ENCODE measurements around the gene GOLGA8S. TPM values are rescaled to one million over a fixed set of nuclear protein-coding genes. Genes with fewer than 3 reads are reported as not detected.

Gene GOLGA8S
- total RNA-seq, 2 experiments from 2014 or later = 0.18 TPM; not detected in 1

Other genes with a start within 250 kb of the GOLGA8S start
- gene GOLGA6L1, start 217.9 kb upstream of the GOLGA8S start, total RNA-seq = not detected
- gene GOLGA6L26, start 20.6 kb upstream of the GOLGA8S start, total RNA-seq = not detected
- not detected for gene GOLGA6L2, start 92.5 kb downstream of the GOLGA8S start, total RNA-seq
- gene MKRN3, start 210.9 kb downstream of the GOLGA8S start, total RNA-seq = 1 to 10 TPM; 1.0 to 1.4 TPM

All from activated naive CD8-positive, alpha-beta T cell treated with anti-CD3 and anti-CD28 coated beads for 36 hours (primary cell).